GM10248 (cell line): ENCODE results near the gene TMEM198.

Source experiments
- CTCF ChIA-PET: fragments of 300-600 bp; sonication (Branson Sonifier 250); formaldehyde crosslinking; extraction: SDS; loops from one replicate; lab custom pipeline; 2021; ENCODE audit warnings: antibody characterized with exemption; lab: Yijun Ruan, JAX
- POLR2A ChIA-PET: fragments of 350-650 bp; sonication (Branson Sonifier 250); formaldehyde crosslinking; extraction: SDS; loops from one replicate; lab custom pipeline; 2020; ENCODE audit warnings: antibody characterized with exemption; lab: Yijun Ruan, JAX
- DNase-seq: peaks from one replicate; pipeline ENCODE4 v3.0.0; 2012; ENCODE audit errors: extremely low spot score
- TF ChIP-seq, protein P1 (sequence below): IDR thresholded peaks from 2 replicates; pipeline ENCODE4 v1.5.1; 2012; ENCODE audit warnings: mild to moderate bottlenecking, low read depth; ENCODE audit errors: extremely low read depth, missing control alignments, control extremely low read depth

TMEM198 gene

DNA sequence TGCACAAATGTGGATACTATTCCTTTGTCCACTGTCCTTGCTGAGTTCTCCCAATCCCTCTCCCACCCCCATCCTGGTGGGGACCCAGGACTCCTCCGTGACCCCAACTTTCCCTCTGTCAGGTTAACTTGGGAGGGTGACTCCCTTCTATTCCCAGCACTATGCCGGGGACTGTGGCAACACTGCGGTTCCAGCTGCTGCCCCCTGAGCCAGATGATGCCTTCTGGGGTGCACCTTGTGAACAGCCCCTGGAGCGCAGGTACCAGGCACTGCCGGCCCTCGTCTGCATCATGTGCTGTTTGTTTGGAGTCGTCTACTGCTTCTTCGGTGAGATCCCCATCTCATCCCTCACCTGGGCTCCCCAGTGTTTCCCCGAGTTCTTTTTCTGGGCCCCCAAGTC lies 739 bp downstream of the TMEM198 start:
- TF ChIP-seq, protein P1, sequence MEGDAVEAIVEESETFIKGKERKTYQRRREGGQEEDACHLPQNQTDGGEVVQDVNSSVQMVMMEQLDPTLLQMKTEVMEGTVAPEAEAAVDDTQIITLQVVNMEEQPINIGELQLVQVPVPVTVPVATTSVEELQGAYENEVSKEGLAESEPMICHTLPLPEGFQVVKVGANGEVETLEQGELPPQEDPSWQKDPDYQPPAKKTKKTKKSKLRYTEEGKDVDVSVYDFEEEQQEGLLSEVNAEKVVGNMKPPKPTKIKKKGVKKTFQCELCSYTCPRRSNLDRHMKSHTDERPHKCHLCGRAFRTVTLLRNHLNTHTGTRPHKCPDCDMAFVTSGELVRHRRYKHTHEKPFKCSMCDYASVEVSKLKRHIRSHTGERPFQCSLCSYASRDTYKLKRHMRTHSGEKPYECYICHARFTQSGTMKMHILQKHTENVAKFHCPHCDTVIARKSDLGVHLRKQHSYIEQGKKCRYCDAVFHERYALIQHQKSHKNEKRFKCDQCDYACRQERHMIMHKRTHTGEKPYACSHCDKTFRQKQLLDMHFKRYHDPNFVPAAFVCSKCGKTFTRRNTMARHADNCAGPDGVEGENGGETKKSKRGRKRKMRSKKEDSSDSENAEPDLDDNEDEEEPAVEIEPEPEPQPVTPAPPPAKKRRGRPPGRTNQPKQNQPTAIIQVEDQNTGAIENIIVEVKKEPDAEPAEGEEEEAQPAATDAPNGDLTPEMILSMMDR, result no peak
- DNase-seq, result no peak
- ChIA-PET POLR2A (no interaction called here), CTCF (interaction anchor here (1.0 to 8.1 kb wide), 8 partner anchors 10 to 146 kb away, joined by 3 to 153 read pairs (median 64); no protein-coding TSS in a partner anchor)

DNA sequence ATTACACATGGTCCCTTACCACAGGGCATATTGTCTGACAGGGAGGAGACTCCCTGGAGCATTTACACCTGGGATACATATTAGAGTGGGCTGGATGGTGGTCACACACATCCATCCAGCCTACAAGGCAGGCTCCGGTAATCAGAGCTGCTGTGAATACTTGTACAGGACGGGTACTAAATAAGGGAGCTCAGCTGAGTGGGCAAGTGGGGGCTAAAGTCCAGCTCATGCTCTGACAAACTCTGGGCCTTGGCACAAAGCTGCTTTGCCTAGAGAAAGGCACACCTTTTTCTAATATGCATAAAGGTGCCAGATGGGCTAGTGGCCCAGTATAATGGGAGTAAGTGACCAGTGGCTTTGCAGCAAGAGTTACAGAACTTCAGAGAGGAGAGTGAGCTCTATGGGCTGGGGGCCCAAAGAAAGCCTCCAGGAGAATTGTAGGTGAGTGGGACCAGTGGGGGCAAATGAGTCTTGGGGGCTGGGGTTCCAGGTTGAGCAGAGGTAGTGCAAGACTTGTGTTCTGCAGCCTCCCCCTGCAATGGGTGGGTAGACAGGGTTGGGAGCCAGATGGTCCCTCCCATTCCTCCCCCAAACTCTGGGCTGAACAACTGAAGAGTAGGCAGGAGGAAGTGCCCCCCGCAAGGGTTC lies 1.6 kb downstream of the TMEM198 start:
- TF ChIP-seq, protein P1, result no peak
- ChIA-PET CTCF (interaction anchor here (1.0 to 8.1 kb wide), 5 partner anchors 9 to 99 kb away, joined by 3 to 153 read pairs (median 66); a partner anchor contains a TSS), POLR2A (no interaction called here)
- DNase-seq, result no peak

DNA sequence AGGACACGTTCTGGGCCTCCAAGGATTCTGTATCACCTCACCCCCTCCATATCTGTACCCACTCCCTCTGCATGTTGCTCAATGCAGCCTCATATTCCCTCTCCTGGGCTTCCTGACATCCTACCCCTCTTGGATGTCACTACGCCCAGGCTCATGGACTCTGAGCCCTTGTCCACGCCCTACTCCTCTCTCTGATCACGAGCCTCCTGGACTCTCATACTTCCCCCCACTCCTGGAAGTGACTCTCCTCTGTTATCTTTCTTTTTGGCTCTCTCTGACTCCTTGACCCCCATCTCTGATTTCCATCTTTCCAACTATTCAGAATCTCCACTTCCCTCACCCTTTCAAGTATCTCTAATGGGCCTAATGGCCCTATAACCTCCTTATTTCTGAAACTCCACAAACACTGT lies 2.1 kb downstream of the TMEM198 start:
- ChIA-PET CTCF (interaction anchor here (1.0 to 8.1 kb wide), 4 partner anchors 16 to 98 kb away, joined by 3 to 153 read pairs (median 91); a partner anchor contains a TSS), POLR2A (no interaction called here)
- TF ChIP-seq, protein P1, result no peak
- no peak for DNase-seq

DNA sequence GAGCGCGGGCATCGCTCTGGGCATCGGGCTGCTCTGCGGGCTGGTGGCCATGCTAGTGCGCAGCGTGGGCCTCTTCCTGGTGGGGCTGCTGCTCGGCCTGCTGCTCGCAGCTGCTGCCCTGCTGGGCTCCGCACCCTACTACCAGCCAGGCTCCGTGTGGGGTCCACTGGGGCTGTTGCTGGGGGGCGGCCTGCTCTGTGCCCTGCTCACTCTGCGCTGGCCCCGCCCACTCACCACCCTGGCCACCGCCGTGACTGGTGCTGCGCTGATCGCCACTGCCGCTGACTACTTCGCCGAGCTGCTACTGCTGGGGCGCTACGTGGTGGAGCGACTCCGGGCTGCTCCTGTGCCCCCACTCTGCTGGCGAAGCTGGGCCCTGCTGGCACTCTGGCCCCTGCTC lies 3.8 kb downstream of the TMEM198 start:
- POLR2A ChIA-PET, result no interaction called here

DNA sequence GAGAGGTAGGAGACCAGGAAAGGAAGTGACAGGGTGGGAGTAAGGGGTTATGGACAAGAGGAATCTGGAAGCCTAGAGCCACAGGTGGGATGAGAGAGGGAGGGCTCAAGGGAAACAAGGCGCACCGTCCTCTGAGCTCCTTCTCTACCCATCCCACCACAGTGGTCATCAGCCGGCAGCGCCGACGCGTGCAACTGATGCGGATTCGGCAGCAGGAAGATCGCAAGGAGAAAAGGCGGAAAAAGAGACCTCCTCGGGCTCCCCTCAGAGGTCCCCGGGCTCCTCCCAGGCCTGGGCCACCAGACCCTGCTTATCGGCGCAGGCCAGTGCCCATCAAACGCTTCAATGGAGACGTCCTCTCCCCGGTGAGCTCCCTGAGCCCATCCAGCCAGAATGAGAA lies 5.2 kb downstream of the TMEM198 start:
- POLR2A ChIA-PET, result no interaction called here
- CTCF ChIA-PET, result interaction anchor here (0.7 to 2.7 kb wide), 8 partner anchors 8 to 94 kb away, joined by 3 to 18 read pairs (median 4); no protein-coding TSS in a partner anchor
- TF ChIP-seq, protein P1, result no peak
- DNase-seq, result no peak

More for the DNA sequence above, 3.8 kb downstream of the TMEM198 start:
- TF ChIP-seq, protein P1, result no peak
- no peak for DNase-seq
- CTCF ChIA-PET, result interaction anchor here (1.0 to 2.7 kb wide), 2 partner anchors 12 to 88 kb away, joined by 3 to 18 read pairs; no protein-coding TSS in a partner anchor

DNA sequence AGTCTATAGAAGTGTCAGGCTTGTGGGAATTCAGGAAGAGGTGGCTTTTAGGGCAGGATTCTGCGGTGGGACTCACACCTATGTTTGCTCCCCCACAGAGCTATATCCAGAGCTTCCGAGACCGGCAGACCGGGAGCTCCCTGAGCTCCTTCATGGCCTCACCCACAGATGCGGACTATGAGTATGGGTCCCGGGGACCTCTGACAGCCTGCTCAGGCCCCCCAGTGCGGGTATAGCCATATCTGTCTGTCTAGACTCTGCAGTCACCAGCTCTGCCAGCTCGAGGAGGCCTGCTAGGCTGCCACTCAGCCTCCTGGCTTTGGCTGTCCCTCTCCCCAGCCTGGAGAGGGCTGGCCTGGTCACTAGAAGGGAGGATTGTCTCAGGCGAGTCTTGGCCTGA lies 5.8 kb downstream of the TMEM198 start:
- DNase-seq, result no peak
- TF ChIP-seq, protein P1, result no peak
- ChIA-PET POLR2A (no interaction called here), CTCF (interaction anchor here (0.7 to 2.7 kb wide), 5 partner anchors 8 to 140 kb away, joined by 4 to 18 read pairs (median 6); no protein-coding TSS in a partner anchor)
